Measurements from ENCODE around the gene ACBD3. TPM values are rescaled to one million over a fixed set of nuclear protein-coding genes. Genes with fewer than 3 reads are reported as not detected.

ACBD3 gene
- total and polyA plus RNA-seq, 9 donors, result 17.6 to 45.9 (median 35.1) TPM

DNA sequence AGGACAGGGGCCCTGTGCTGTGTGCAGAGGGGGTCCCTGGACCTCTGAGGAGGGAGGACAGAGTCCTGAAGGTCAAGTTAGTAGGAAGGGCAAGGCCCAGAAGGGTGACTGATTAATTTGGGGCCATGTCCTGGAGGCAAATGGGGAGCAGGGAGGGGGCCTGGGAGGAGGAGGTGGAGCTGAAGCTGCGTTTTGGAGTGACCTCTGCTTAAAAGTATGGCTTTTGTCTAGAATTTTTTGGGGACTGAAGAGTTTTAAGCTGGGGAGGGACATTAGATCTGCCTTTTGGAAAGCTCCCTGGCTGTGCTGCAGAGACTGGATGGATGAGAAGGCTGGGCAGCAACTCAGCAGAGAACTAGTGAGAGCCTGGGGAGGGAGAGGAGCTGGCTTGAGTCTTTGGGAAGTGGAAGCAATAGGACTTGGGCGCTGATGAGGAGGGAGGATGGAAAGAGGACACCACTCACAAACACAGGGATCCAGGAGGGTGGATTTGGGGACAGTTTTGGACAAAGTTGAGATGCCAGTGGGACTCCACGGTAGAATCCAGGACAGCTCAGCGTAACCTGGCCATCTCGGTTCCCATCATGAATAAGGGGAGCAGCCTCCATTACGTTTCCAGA, 52.9 kb downstream of the ACBD3 start:
- DNase-seq, result no peak
- Histone ChIP-seq H3K36me3 (no peaks in the 10 kb centered on the region), H3K4me1 (ENCODE audit: insufficient read depth) (peaks cover 8% of the 10 kb centered on the region), H3K9me3 (no peaks in the 10 kb centered on the region), H3K4me3 (no peak overlapping the region), H3K27me3 (no peaks in the 10 kb centered on the region), H3K27ac (no peak overlapping the region)
- intact Hi-C loops (cut with DNase I), result no loop called here
- TF ChIP-seq POLR2A (IDR thresholded peaks at IDR 0.05), result no peak
- no peak for TF ChIP-seq EP300 (IDR thresholded peaks at IDR 0.05)
- TF ChIP-seq, protein P1, sequence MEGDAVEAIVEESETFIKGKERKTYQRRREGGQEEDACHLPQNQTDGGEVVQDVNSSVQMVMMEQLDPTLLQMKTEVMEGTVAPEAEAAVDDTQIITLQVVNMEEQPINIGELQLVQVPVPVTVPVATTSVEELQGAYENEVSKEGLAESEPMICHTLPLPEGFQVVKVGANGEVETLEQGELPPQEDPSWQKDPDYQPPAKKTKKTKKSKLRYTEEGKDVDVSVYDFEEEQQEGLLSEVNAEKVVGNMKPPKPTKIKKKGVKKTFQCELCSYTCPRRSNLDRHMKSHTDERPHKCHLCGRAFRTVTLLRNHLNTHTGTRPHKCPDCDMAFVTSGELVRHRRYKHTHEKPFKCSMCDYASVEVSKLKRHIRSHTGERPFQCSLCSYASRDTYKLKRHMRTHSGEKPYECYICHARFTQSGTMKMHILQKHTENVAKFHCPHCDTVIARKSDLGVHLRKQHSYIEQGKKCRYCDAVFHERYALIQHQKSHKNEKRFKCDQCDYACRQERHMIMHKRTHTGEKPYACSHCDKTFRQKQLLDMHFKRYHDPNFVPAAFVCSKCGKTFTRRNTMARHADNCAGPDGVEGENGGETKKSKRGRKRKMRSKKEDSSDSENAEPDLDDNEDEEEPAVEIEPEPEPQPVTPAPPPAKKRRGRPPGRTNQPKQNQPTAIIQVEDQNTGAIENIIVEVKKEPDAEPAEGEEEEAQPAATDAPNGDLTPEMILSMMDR (IDR thresholded peaks at IDR 0.05), result no peak
- WGBS, 3 donors, result 78 to 86% (median 84%) methylated on average over 6 of the region's 6 CpGs

DNA sequence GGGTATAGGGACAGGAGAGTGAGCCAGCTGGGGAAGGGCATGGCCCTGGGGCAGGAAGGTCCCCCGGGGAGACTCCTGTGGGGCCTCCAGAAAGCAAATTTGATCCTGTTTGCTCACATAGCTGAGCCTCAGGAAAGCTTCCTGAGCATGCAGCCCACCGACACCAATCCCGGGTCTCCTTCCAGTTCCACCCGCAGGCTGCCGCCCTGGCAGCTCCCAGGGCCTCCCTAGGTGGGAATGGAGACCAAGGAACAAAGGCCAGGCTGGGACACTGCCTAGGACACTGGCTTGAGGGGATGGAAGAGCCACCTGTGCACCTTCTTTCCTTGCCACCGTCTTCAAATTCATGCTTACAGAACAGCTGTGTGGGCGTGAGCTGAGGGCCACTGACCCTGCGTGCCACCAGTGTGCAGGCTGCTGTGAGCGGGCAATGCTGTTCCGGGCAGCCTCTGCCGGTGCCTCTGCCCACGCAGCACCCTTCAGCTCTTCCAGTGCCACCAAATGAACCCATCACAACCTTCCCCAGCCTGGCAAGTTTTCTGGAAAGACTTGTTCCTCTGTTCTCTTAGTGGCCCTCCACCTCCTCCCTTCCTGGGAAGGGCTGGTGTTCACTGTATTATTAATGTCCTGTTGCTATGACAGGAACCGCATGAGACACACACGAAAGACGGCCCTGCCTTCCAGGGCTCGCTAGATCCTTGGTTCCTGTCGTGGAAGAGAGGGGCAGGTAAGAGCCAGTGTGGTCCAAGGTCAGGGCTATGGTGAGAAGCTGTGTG, 53.6 kb downstream of the ACBD3 start:
- H3K27ac ChIP-seq, result no peak overlapping the region
- no peaks in the 10 kb centered on the region for H3K9me3 ChIP-seq
- DNase-seq, result no peak
- H3K4me1 ChIP-seq (ENCODE audit: insufficient read depth), result peaks cover 8% of the 10 kb centered on the region
- no peak overlapping the region for H3K4me3 ChIP-seq
- 56 to 66% (median 63%) methylated on average over 17 of the region's 17 CpGs for WGBS, 3 donors
- TF ChIP-seq, protein P1 (IDR thresholded peaks at IDR 0.05), result no peak
- TF ChIP-seq EP300 (IDR thresholded peaks at IDR 0.05) (no peak), POLR2A (IDR thresholded peaks at IDR 0.05) (no peak)
- no peaks in the 10 kb centered on the region for H3K36me3 ChIP-seq
- intact Hi-C loops (cut with DNase I), result no loop called here
- H3K27me3 ChIP-seq, result no peaks in the 10 kb centered on the region

DNA sequence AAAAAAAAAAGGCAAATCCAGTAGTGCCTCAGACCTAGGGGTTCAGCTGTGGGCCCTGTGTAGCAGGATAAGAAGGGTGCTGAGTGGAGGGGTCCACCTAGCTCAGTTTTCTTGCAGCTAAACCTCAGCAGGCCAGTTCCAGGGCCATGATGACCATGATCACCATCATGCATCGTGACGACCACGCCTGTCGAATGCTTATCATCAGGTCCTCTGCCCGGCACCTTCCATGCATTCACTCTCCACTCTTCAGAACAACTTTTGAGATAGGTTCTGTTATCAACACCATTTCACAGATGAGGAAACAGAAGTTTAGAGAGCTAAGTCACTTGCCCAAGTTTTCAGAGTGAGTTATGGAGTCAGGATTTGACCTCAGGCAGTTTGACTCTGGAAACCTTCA, 54.9 kb downstream of the ACBD3 start:
- Histone ChIP-seq H3K27ac (no peak overlapping the region), H3K27me3 (no peaks in the 10 kb centered on the region), H3K36me3 (no peaks in the 10 kb centered on the region), H3K9me3 (no peaks in the 10 kb centered on the region), H3K4me3 (no peak overlapping the region), H3K4me1 (ENCODE audit: insufficient read depth) (peaks cover 8% of the 10 kb centered on the region)
- intact Hi-C loops (cut with DNase I), result no loop called here
- no peak for TF ChIP-seq POLR2A (IDR thresholded peaks at IDR 0.05)
- TF ChIP-seq, protein P1 (IDR thresholded peaks at IDR 0.05), result no peak
- no peak for TF ChIP-seq EP300 (IDR thresholded peaks at IDR 0.05)
- peak in 1 of 5 donors; percentile 13 for DNase-seq
- WGBS, 3 donors, result 78 to 94% (median 93%) methylated on average over 5 of the region's 5 CpGs

DNA sequence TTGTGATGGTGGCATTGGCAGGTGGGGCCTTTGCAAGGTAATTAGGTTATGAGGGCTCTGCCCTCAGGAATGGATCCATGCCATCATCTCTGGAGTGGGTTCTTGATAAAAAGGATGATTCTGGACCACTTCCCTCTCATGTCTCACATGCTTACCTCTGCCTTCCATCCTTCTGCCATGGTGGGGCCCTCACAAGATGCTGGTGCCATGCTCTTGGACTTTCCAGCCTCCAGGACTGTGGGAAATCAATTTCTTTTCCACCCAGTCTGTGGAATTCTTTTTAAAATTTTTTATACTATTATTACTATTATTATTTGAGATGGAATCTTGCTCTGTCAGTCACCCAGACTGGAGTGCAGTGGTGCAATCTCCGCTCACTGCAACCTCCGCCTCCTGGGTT, 57.3 kb downstream of the ACBD3 start:
- H3K27ac ChIP-seq, result no peak overlapping the region
- H3K36me3 ChIP-seq, result no peaks in the 10 kb centered on the region
- no peaks in the 10 kb centered on the region for H3K9me3 ChIP-seq
- H3K27me3 ChIP-seq, result no peaks in the 10 kb centered on the region
- H3K4me1 ChIP-seq (ENCODE audit: insufficient read depth), result no peaks in the 10 kb centered on the region
- TF ChIP-seq EP300 (IDR thresholded peaks at IDR 0.05), result no peak
- intact Hi-C loops (cut with DNase I), result loop anchor here (5.0 to 10.0 kb wide), 4 partner anchors 68 to 216 kb away; no protein-coding TSS in a partner anchor
- peak in 1 of 5 donors; percentile 2 for DNase-seq
- WGBS, 3 donors, result 97 to 100% (median 98%) methylated on average over 2 of the region's 2 CpGs
- no peak overlapping the region for H3K4me3 ChIP-seq
